Karpas-422 (cell line): ENCODE results near the gene HES7. TPM values are rescaled to one million over a fixed set of nuclear protein-coding genes. Genes with fewer than 3 reads are reported as not detected.

Experiments used
- DNase-seq: peaks from one replicate; pipeline ENCODE4 v3.0.0-alpha.2; 2015
- H2AFZ ChIP-seq: fragments of 200-600 bp; sonication (generic); 2 replicates; pipeline ENCODE4 v1.6.1; 2014; ENCODE audit warnings: antibody characterized with exemption, low read length, mixed read lengths
- H3K27ac ChIP-seq: fragments of 200-600 bp; sonication (generic); 2 replicates; pipeline ENCODE4 v1.5.1; 2014; ENCODE audit warnings: mild to moderate bottlenecking, low read length, moderate library complexity
- H3K27me3 ChIP-seq: fragments of 200-600 bp; sonication (generic); 2 replicates; pipeline ENCODE4 v1.6.1; 2014; ENCODE audit warnings: low read length, mixed read lengths
- H3K36me3 ChIP-seq: fragments of 200-600 bp; sonication (generic); 2 replicates; pipeline ENCODE4 v1.6.1; 2014; ENCODE audit warnings: low read length, mixed read lengths; ENCODE audit not compliant: insufficient read depth
- H3K4me1 ChIP-seq: fragments of 200-600 bp; sonication (generic); 2 replicates; pipeline ENCODE4 v1.6.1; 2014; ENCODE audit warnings: mild to moderate bottlenecking, low read length, mixed read lengths
- H3K4me2 ChIP-seq: fragments of 200-600 bp; sonication (generic); 2 replicates; pipeline ENCODE4 v1.6.1; 2014; ENCODE audit warnings: low read length, low read depth, mild to moderate bottlenecking; ENCODE audit not compliant: poor library complexity, severe bottlenecking
- H3K4me3 ChIP-seq: fragments of 200-600 bp; sonication (generic); 2 replicates; pipeline ENCODE4 v1.5.1; 2014; ENCODE audit warnings: mild to moderate bottlenecking, antibody characterized with exemption, low read length, mixed read lengths
- H3K79me2 ChIP-seq: fragments of 200-600 bp; sonication (generic); 2 replicates; pipeline ENCODE4 v1.6.1; 2014; ENCODE audit warnings: mild to moderate bottlenecking, low read length, mixed read lengths
- H3K9ac ChIP-seq: fragments of 200-600 bp; sonication (generic); 2 replicates; pipeline ENCODE4 v1.6.0; 2014; ENCODE audit warnings: low read length
- H3K9me2 ChIP-seq: fragments of 200-600 bp; sonication (generic), shearing (Covaris generic); replicated peaks from 2 replicates; pipeline ENCODE4 v1.6.0; 2014; ENCODE audit warnings: mild to moderate bottlenecking, low read length, moderate library complexity; ENCODE audit not compliant: insufficient read depth
- H3K9me3 ChIP-seq: fragments of 300-700, 200-600 bp; sonication (generic); 2 replicates; pipeline ENCODE4 v1.6.1; 2014; ENCODE audit warnings: low read length, mixed read lengths
- H4K20me1 ChIP-seq: fragments of 200-600 bp; sonication (generic); 2 replicates; pipeline ENCODE4 v1.6.1; 2014; ENCODE audit warnings: mild to moderate bottlenecking, antibody characterized with exemption, low read length, low read depth; ENCODE audit not compliant: insufficient read depth
- total RNA-seq: library from RNA; depleted of rRNA; stranded (reverse); fragments of >200 nt; shearing (Covaris generic); gene quantifications from 2 replicates; pipeline ENCODE4 v1.2.3, GENCODE V29; 2014; ENCODE audit warnings: low replicate concordance

The HES7 gene
- total RNA-seq, 1 experiment from 2014 or later: 0.37 TPM

DNA sequence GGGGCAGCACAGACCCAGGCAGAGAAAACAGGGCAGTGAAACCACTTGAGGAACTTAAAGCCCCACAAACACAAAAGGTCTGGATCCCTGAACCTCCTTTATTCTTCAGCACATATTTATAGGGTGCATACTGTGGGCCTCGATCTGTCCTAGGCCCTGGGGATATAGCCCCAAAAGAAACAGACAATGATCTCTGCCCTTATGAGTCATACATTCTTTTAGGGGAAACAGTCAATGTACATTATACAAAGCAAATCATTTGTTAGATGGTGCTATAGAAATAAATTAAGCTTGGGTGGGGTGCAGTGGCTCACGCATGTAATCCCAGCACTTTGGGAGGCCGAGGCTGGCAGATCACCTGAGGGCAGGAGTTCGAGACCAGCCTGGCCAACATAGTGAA is 10.0 kb upstream of the HES7 start:
- Histone ChIP-seq H3K9me3 (no peaks in the 10 kb centered on the region), H3K79me2 (no peaks in the 10 kb centered on the region), H2AFZ (no peak overlapping the region), H3K9ac (no peak overlapping the region), H3K9me2 (no peaks in the 10 kb centered on the region), H3K4me1 (peaks cover 11% of the 10 kb centered on the region), H3K4me2 (no peak overlapping the region), H3K27ac (no peak overlapping the region), H3K4me3 (no peak overlapping the region), H3K27me3 (no peaks in the 10 kb centered on the region), H4K20me1 (no peaks in the 10 kb centered on the region), H3K36me3 (no peaks in the 10 kb centered on the region)
- DNase-seq: no peak

DNA sequence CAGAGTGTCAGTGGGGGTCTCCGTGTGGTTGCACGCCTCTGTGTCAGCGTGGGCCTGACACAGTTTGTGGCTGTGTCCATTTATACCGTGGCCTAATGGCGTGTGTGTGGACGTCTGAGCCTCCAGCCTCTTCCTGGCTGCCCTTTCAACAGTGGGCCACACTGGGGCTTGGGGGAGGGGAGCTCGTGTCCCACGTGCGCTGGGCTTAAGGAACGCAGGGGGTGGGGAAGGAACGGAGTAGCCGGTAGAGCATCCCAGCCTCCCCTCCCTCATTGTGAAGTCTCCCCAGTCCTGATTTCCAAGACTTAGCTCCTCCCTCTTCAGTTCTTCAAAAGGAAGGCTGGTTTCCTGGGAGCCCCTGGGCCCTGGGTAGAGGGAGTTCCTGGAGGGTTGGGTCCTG is 9.5 kb upstream of the HES7 start:
- H3K27ac ChIP-seq: no peak overlapping the region
- H4K20me1 ChIP-seq: no peaks in the 10 kb centered on the region
- H2AFZ ChIP-seq: no peak overlapping the region
- no peaks in the 10 kb centered on the region for H3K27me3 ChIP-seq
- no peak overlapping the region for H3K4me2 ChIP-seq
- H3K9ac ChIP-seq: no peak overlapping the region
- DNase-seq: no peak
- H3K9me2 ChIP-seq: no peaks in the 10 kb centered on the region
- H3K79me2 ChIP-seq: no peaks in the 10 kb centered on the region
- H3K4me1 ChIP-seq: peaks cover 12% of the 10 kb centered on the region
- H3K36me3 ChIP-seq: no peaks in the 10 kb centered on the region
- no peaks in the 10 kb centered on the region for H3K9me3 ChIP-seq
- H3K4me3 ChIP-seq: no peak overlapping the region

DNA sequence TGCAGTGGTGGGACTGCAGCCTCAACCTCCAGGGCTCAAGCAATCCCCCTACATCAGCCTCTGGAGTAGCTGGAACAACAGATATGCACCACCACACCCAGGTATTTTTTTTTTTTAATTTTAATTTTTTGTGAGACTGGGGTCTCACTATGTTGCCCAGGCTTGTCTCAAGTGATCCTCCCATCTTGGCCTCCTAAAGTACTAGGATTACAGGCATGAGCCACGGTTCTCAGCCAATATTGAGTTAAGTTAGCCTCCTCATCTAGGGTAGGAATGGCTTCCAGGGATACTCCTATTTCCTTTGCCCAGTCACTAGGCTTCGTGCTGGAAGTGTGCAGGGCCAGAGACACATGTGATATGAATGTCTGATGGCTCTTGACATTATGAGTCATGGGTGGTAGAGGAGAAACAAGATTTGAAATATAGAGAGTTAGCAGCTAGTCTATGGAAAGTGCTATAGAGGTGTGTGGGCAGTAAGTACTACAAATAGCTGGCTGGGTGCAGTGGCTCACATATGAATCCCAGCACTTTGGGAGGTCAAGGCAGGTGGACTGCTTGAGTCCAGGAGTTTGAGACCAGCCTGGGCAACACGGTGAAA is 8.0 kb upstream of the HES7 start:
- Histone ChIP-seq H4K20me1 (no peaks in the 10 kb centered on the region), H3K9ac (no peak overlapping the region), H3K9me2 (no peaks in the 10 kb centered on the region), H3K79me2 (no peaks in the 10 kb centered on the region), H3K4me3 (no peak overlapping the region), H3K9me3 (no peaks in the 10 kb centered on the region), H3K27ac (no peak overlapping the region), H3K4me2 (no peak overlapping the region), H3K4me1 (peaks cover 9% of the 10 kb centered on the region), H3K36me3 (no peaks in the 10 kb centered on the region), H2AFZ (no peak overlapping the region), H3K27me3 (no peaks in the 10 kb centered on the region)
- DNase-seq: no peak

DNA sequence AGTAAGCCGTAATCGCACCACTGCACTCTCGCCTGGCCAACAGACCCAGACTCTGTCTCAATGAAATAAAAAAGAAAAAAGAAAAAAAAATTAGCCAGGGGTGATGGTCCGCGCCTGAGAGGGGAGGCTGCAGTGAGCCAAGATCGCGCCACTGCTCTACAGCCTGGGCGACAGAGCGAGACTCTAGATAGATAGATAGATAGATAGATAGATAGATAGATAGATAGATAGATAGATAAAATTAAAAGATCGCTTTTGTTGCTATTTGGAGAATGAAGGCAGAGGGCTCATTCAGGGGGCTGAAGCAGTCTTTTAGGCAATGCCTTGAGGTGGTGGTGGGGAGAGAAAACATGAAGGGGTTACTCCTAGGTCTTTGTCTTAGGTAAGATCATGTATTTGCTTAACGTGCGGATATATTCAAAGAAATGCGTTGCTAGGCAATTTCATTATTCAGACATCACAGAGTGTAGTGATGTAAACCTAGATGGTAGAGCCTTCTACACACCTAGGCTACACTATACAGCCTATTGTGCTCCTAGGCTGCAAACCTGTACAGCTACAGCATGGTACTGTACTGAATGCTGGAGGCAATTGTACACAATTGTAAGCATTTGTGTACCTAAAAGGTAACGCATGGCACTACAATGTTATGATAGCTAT is 4.3 kb upstream of the HES7 start:
- Histone ChIP-seq H3K9ac (no peak overlapping the region), H3K4me3 (no peak overlapping the region), H3K4me1 (peaks cover 41% of the 10 kb centered on the region), H3K4me2 (no peak overlapping the region), H3K9me3 (no peaks in the 10 kb centered on the region), H2AFZ (no peak overlapping the region), H4K20me1 (no peaks in the 10 kb centered on the region), H3K9me2 (no peaks in the 10 kb centered on the region), H3K27ac (no peak overlapping the region), H3K36me3 (no peaks in the 10 kb centered on the region), H3K79me2 (no peaks in the 10 kb centered on the region), H3K27me3 (no peaks in the 10 kb centered on the region)
- peak; percentile 52 for DNase-seq

DNA sequence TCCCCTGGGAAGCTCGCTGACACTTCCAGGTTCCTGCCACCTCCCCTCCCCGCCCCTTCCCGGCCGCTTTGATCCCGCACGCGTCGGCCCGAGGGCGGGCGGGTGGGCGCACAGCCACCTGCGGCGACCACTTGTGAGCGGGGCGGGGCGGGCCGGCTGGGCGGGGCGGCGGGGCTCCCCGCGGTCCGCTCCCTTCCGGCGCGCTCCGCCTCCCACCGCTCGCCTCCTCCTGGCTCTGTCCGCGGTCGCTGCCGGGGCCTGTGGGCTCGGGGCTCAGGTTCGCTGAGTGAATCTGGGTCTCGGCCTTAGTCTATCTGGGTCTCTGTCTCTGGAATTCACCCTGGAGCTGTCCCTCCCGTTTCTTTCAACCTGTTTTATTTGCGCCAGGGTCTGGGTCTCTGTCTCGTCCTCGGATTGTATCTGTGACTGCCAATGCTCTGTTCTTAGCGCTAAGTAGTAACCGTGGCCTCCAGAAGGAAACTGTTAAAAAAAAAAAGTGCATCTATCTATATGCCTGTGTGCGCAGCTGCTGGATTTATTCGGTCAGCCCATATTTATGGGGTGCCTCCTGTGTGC is 2.7 kb upstream of the HES7 start:
- peak overlapping the region; percentile 92 for H3K4me3 ChIP-seq
- H3K27ac ChIP-seq: no peak overlapping the region

DNA sequence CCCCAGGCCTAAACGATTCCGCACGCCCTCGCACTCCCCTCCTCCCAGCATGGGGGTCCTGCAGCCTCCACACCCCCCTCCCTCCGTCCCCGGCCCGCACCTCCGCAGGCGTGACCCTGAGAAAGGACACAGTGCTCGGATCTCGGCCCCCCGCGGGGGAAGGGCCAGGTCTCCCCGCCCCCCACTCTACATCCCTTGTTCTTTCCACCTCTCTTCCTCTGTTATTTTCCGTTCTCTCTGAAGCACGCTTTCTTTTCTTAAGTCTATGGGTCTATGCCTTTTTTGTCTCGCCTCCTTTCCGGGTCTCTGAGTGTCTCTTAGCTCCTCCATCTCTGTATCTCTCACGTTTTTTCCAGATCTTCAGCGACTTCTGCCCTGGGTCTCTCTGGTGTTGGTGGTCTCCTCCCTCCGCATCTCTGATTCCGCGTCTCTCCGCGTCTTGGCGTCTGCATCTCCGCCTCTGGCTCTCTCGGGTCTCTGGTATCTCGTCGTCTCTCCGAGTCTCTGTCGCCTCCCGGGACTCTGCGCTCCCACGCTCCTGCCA is 2.1 kb upstream of the HES7 start:
- Histone ChIP-seq H3K27ac (peak overlapping the region; percentile 60), H3K4me1 (peaks cover 59% of the 10 kb centered on the region), H3K9me2 (no peaks in the 10 kb centered on the region), H3K79me2 (no peaks in the 10 kb centered on the region), H3K9ac (peak overlapping the region; percentile 91), H3K27me3 (no peaks in the 10 kb centered on the region), H4K20me1 (no peaks in the 10 kb centered on the region), H3K4me2 (peak overlapping the region; percentile 100), H3K36me3 (no peaks in the 10 kb centered on the region), H2AFZ (peak overlapping the region; percentile 98), H3K4me3 (peak overlapping the region; percentile 92), H3K9me3 (no peaks in the 10 kb centered on the region)
- DNase-seq: peak; percentile 71

More for the DNA sequence above, 2.7 kb upstream of the HES7 start:
- no peaks in the 10 kb centered on the region for H3K9me2 ChIP-seq
- DNase-seq: peak; percentile 84
- H3K36me3 ChIP-seq: no peaks in the 10 kb centered on the region
- H3K4me1 ChIP-seq: peaks cover 57% of the 10 kb centered on the region
- H3K79me2 ChIP-seq: no peaks in the 10 kb centered on the region
- H3K9me3 ChIP-seq: no peaks in the 10 kb centered on the region
- peak overlapping the region; percentile 91 for H3K9ac ChIP-seq
- peak overlapping the region; percentile 98; the same call in 1 of the 2 replicates for H2AFZ ChIP-seq
- H3K4me2 ChIP-seq: peak overlapping the region; percentile 100
- no peaks in the 10 kb centered on the region for H4K20me1 ChIP-seq
- no peaks in the 10 kb centered on the region for H3K27me3 ChIP-seq

DNA sequence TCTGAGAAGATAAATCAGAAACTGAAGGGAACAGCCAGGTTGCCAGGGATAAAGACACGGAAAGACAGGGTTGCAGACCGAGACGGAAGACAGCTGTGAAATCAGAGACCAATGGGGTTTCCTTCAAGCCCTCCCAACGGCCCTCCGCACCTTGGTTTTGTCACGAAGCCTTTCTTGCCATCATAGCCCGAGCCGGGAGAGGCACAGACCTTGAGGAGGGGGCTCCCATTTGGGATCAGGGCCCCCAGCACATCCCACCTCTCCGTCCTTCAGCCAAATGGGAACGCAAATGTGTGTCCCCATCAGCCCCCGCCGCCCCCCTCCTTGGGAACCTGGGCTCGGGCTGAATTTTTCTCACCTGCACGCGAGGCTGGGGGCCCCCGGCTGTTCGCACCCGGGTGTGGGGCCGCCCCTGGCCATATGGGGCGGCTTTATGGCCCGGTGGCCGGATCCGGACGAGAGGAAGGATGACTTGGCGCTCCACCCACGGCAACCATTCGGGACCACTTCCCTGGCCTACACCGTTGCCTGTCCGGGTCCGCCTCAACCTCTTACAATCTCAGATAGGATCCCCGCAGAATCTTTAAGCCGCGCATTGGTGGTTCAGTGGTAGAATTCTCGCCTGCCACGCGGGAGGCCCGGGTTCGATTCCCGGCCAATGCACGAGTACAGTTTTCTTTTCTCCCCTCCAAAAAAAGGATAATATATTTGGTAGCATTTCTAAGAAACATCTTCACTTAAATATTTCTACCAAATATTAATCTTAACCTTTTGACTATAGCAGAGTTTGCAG is 1.4 kb upstream of the HES7 start:
- no peaks in the 10 kb centered on the region for H3K36me3 ChIP-seq
- DNase-seq: peak; percentile 94
- H3K4me3 ChIP-seq: peak overlapping the region; percentile 92
- H4K20me1 ChIP-seq: no peaks in the 10 kb centered on the region
- H3K4me2 ChIP-seq: peak overlapping the region; percentile 100
- H3K27me3 ChIP-seq: no peaks in the 10 kb centered on the region
- H3K9me2 ChIP-seq: no peaks in the 10 kb centered on the region
- H3K4me1 ChIP-seq: peaks cover 66% of the 10 kb centered on the region
- peak overlapping the region; percentile 60 for H3K27ac ChIP-seq
- peak overlapping the region; percentile 91 for H3K9ac ChIP-seq
- no peaks in the 10 kb centered on the region for H3K9me3 ChIP-seq
- peak overlapping the region; percentile 98; the same call in 1 of the 2 replicates for H2AFZ ChIP-seq
- no peaks in the 10 kb centered on the region for H3K79me2 ChIP-seq
